Stimulated activated naive B cell treated with anti-CD40 and anti-IgM and Interleukin-4, amounts not matched to agents 10 μg/mL and 1 μg/mL and 100 μg/mL, for 72 hours (primary cell): ENCODE results near the gene DYDC2.
"Not testable (repeated sequence)": the region's sequence is repeated elsewhere in the genome, so short reads cannot be mapped to it uniquely, and the experiment has no call there.

Experiments
- ATAC-seq, 2 donors: fragments of 150-1000 bp; cut with Tn5 transposase; replicated peaks; 2 replicates each; pipeline ENCODE4 v1.10.0; 2021; ENCODE audit warnings: moderate library complexity in 1 of 2
- DNase-seq: peaks from one replicate; pipeline ENCODE4 v3.0.0; 2021
- H3K27ac Mint-ChIP-seq: one replicate; pipeline ENCODE4 v1.8.0; 2022; ENCODE audit warnings: mild to moderate bottlenecking, mixed read lengths
- H3K27me3 Mint-ChIP-seq, 2 donors: one replicate each; pipeline ENCODE4 v1.8.0; 2022; ENCODE audit warnings: mixed read lengths in 2 of 2
- H3K36me3 Mint-ChIP-seq, 2 donors: one replicate each; pipeline ENCODE4 v1.8.0; 2022; ENCODE audit warnings: mixed read lengths in 2 of 2, mild to moderate bottlenecking in 1 of 2
- H3K4me1 Mint-ChIP-seq, 2 donors: one replicate each; pipeline ENCODE4 v1.8.0; 2022; ENCODE audit warnings: mixed read lengths in 2 of 2, mild to moderate bottlenecking in 1 of 2
- H3K4me3 Mint-ChIP-seq, 2 donors: one replicate each; pipeline ENCODE4 v1.8.0; 2022; ENCODE audit warnings: mild to moderate bottlenecking in 2 of 2, mixed read lengths in 2 of 2, moderate library complexity in 1 of 2
- H3K9me3 Mint-ChIP-seq, 2 donors: one replicate each; pipeline ENCODE4 v1.8.0; 2022; ENCODE audit warnings: mixed read lengths in 2 of 2, mild to moderate bottlenecking in 1 of 2

Gene DYDC2

GRCh38 chr10:80411681-80412220 is 55.2 kb downstream of the DYDC2 start:
- Mint-ChIP-seq H3K4me3 (no peak overlapping the region), H3K27me3 (peaks cover 5% of the 10 kb centered on the region in 2 donors), H3K36me3 (peaks cover 3 to 5% of the 10 kb centered on the region in 2 donors), H3K27ac (no peak overlapping the region), H3K9me3 (no peaks in the 10 kb centered on the region), H3K4me1 (peaks cover 25 to 37% of the 10 kb centered on the region in 2 donors)
- ATAC-seq = no peak
- DNase-seq = no peak

GRCh38 chr10:80412486-80412885 is 55.9 kb downstream of the DYDC2 start:
- no peak for DNase-seq
- no peak overlapping the region for H3K27ac Mint-ChIP-seq
- ATAC-seq = no peak
- no peaks in the 10 kb centered on the region for H3K9me3 Mint-ChIP-seq
- H3K4me1 Mint-ChIP-seq = peaks cover 23 to 35% of the 10 kb centered on the region in 2 donors
- H3K4me3 Mint-ChIP-seq = no peak overlapping the region
- peaks cover 3 to 5% of the 10 kb centered on the region in 2 donors for H3K36me3 Mint-ChIP-seq
- peaks cover 3 to 4% of the 10 kb centered on the region in 2 donors for H3K27me3 Mint-ChIP-seq

- Mint-ChIP-seq H3K27me3 (no peaks in the 10 kb centered on the region), H3K4me3 (no peak overlapping the region), H3K36me3 (peaks cover 3 to 5% of the 10 kb centered on the region in 2 donors), H3K4me1 (peaks cover 21 to 33% of the 10 kb centered on the region in 2 donors), H3K9me3 (no peaks in the 10 kb centered on the region), H3K27ac (no peak overlapping the region)
- no peak for DNase-seq
- ATAC-seq = no peak
These were observed 56.9 kb downstream of the DYDC2 start for GRCh38 chr10:80413271-80413996.

GRCh38 chr10:80414142-80414895 is 57.7 kb downstream of the DYDC2 start:
- peaks cover 21 to 37% of the 10 kb centered on the region in 2 donors for H3K4me1 Mint-ChIP-seq
- DNase-seq (no peak), ATAC-seq (no peak)
- peak overlapping the region; percentile 32 for H3K27ac Mint-ChIP-seq
- H3K36me3 Mint-ChIP-seq = peaks cover 3 to 5% of the 10 kb centered on the region in 2 donors
- H3K9me3 Mint-ChIP-seq = no peaks in the 10 kb centered on the region
- no peak overlapping the region for H3K4me3 Mint-ChIP-seq
- no peaks in the 10 kb centered on the region for H3K27me3 Mint-ChIP-seq

- no peak overlapping the region for H3K27ac Mint-ChIP-seq
- DNase-seq = no peak
- no peaks in the 10 kb centered on the region for H3K27me3 Mint-ChIP-seq
- no peak overlapping the region for H3K4me3 Mint-ChIP-seq
- no peak for ATAC-seq
- peaks cover 22 to 45% of the 10 kb centered on the region in 2 donors for H3K4me1 Mint-ChIP-seq
- peaks cover 4 to 6% of the 10 kb centered on the region in 2 donors for H3K36me3 Mint-ChIP-seq
- no peaks in the 10 kb centered on the region for H3K9me3 Mint-ChIP-seq
These were observed 59.3 kb downstream of the DYDC2 start for GRCh38 chr10:80415734-80416478.

- Mint-ChIP-seq H3K27me3 (no peaks in the 10 kb centered on the region), H3K36me3 (peaks cover 4 to 6% of the 10 kb centered on the region in 2 donors), H3K4me1 (peaks cover 25 to 49% of the 10 kb centered on the region in 2 donors), H3K27ac (no peak overlapping the region), H3K9me3 (no peaks in the 10 kb centered on the region), H3K4me3 (no peak overlapping the region)
- ATAC-seq (no peak), DNase-seq (no peak)
These were observed 60.0 kb downstream of the DYDC2 start for GRCh38 chr10:80416479-80417098.

GRCh38 chr10:80417256-80417655 is 60.7 kb downstream of the DYDC2 start:
- not testable (repeated sequence) for H3K4me3 Mint-ChIP-seq, H3K27ac Mint-ChIP-seq

More at GRCh38 chr10:80417256-80417655, 60.7 kb downstream of the DYDC2 start:
- H3K4me1 Mint-ChIP-seq = peaks cover 27 to 54% of the 10 kb centered on the region in 2 donors
- not testable (repeated sequence) for DNase-seq, ATAC-seq, H3K27me3 Mint-ChIP-seq, H3K36me3 Mint-ChIP-seq, H3K9me3 Mint-ChIP-seq
